ENCODE results near the gene APOC3. TPM values are rescaled to one million over a fixed set of nuclear protein-coding genes. Genes with fewer than 3 reads are reported as not detected.

Gene APOC3
- total RNA-seq, 1 experiment from 2014 or later: not detected

DNA sequence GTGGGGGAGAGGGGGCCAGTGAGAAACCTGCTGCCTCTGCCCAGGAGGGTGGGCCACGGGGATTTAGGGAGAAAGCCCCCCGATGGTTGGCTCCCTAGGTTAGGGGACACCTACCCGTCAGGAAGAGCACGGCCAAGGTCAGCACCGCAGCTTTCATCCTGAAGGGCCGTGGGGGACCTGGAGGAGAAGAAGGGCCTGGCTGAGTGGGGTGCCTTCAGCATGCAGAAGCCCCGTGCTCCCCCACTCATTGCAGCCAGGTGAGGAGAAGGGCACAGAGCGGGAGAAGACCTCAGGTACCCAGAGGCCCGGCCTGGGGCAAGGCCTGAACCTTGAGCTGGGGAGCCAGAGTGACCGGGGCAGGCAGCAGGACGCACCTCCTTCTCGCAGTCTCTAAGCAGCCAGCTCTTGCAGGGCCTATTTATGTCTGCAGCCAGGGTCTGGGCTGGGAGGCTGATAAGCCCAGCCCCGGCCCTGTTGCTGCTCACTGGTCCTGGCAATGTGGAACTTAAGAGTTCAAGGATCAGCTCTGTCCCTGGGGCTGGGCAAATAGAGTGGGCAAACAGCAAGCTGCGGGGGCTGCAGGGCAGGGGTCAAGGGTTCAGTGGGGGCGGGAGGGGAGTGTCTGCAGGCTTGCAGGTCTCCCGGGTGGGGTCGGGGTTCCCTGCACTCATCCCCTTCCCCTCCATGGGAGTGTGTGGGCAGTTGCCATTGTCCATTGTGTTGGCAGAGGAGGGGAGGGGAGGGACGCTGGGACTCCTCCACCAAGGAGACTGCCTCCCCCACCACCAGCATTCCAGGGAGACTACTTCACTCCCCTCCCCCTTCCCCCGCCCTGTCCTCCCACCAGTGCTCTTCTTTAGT, 7.8 kb downstream of the APOC3 start, which contains the start of gene APOA1:
Gene APOA1 (minus strand): TSS at position 392 of the 861 bp plus-strand sequence. CDS start 235 bp downstream, at position 157.
- H3K79me1 ChIP-seq (ENCODE audit: insufficient read depth, low read depth, low read length, poor library complexity, severe bottlenecking): no peaks in the 10 kb centered on the region
- peak within 1 kb of the TSS in 1 of 3 experiments; percentile 53; a peak in 3 of 7 replicates for H3K27ac Mint-ChIP-seq
- H4K20me1 ChIP-seq (ENCODE audit: control insufficient read depth, insufficient read depth, insufficient read length): no peaks in the 10 kb centered on the region
- TF ChIP-seq, protein P1, sequence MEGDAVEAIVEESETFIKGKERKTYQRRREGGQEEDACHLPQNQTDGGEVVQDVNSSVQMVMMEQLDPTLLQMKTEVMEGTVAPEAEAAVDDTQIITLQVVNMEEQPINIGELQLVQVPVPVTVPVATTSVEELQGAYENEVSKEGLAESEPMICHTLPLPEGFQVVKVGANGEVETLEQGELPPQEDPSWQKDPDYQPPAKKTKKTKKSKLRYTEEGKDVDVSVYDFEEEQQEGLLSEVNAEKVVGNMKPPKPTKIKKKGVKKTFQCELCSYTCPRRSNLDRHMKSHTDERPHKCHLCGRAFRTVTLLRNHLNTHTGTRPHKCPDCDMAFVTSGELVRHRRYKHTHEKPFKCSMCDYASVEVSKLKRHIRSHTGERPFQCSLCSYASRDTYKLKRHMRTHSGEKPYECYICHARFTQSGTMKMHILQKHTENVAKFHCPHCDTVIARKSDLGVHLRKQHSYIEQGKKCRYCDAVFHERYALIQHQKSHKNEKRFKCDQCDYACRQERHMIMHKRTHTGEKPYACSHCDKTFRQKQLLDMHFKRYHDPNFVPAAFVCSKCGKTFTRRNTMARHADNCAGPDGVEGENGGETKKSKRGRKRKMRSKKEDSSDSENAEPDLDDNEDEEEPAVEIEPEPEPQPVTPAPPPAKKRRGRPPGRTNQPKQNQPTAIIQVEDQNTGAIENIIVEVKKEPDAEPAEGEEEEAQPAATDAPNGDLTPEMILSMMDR (conservative IDR thresholded peaks at IDR 0.05): no peak
- no peak within 1 kb of the TSS for H2BK5ac ChIP-seq (ENCODE audit: insufficient read length, low read length)
- H3K4me3 Mint-ChIP-seq: peak within 1 kb of the TSS in 1 of 2 experiments; percentile 12; a peak in 1 of 5 replicates
- no peak within 1 kb of the TSS for H4K91ac ChIP-seq (ENCODE audit: insufficient read length, low read depth, low read length)
- no peak within 1 kb of the TSS for H2BK20ac ChIP-seq (ENCODE audit: low read depth, low read length, poor library complexity, severe bottlenecking)
- H3T11ph ChIP-seq (ENCODE audit: low read length): no peak within 1 kb of the TSS
- H3K4me1 Mint-ChIP-seq: peaks cover 39 to 43% of the 10 kb centered on the region in 2 experiments
- no peak within 1 kb of the TSS for H3K4me2 ChIP-seq (ENCODE audit: insufficient read depth, insufficient read length, low read length)
- no peak within 1 kb of the TSS for H2BK12ac ChIP-seq (ENCODE audit: insufficient read length, low read depth, low read length)
- H3K4me1 ChIP-seq (ENCODE audit: insufficient read depth, low read length): no peaks in the 10 kb centered on the region
- no peak within 1 kb of the TSS for H3K27ac ChIP-seq (ENCODE audit: insufficient read length, low read depth, low read length)
- no peak for DNase-seq
- H3K23ac ChIP-seq (ENCODE audit: insufficient read length, low read depth, low read length): no peak within 1 kb of the TSS
- H3K4ac ChIP-seq (ENCODE audit: low read depth, low read length): no peak within 1 kb of the TSS
- no peak within 1 kb of the TSS for H2AFZ ChIP-seq (ENCODE audit: low read length)
- no peak within 1 kb of the TSS for H3K9ac ChIP-seq (ENCODE audit: extremely low read depth, insufficient read length, low read length)
- no peak within 1 kb of the TSS for H2AK5ac ChIP-seq (ENCODE audit: insufficient read length, low read length)
- H3K9me3 ChIP-seq (ENCODE audit: control insufficient read depth, low read depth, low read length): no peaks in the 10 kb centered on the region
- H2BK15ac ChIP-seq (ENCODE audit: low read depth, low read length): no peak within 1 kb of the TSS
- H3K9me3 Mint-ChIP-seq: no peaks in the 10 kb centered on the region
- no peak within 1 kb of the TSS for H3K18ac ChIP-seq (ENCODE audit: insufficient read length, low read depth, low read length)
- no peaks in the 10 kb centered on the region for H3K79me2 ChIP-seq (ENCODE audit: insufficient read depth, low read length)
- no CpG with 5 or more reads among the region's 19 CpGs for WGBS (ENCODE audit: extremely low coverage, insufficient read length, low lambda C conversion rate)
- H3K23me2 ChIP-seq (ENCODE audit: insufficient read length, low read depth, low read length, poor library complexity, severe bottlenecking): peaks cover 6% of the 10 kb centered on the region
- H3K27me3 Mint-ChIP-seq (ENCODE audit: low read depth): peaks cover 19% of the 10 kb centered on the region
- no peak within 1 kb of the TSS for H3K56ac ChIP-seq (ENCODE audit: insufficient read length, low read depth, low read length)
- H3K27me3 ChIP-seq (ENCODE audit: insufficient read depth, low read length): no peaks in the 10 kb centered on the region
- no peak within 1 kb of the TSS for H2BK120ac ChIP-seq (ENCODE audit: low read depth, low read length, poor library complexity, severe bottlenecking)
- no peak within 1 kb of the TSS; the same call in 1 of the 2 replicates for H3K14ac ChIP-seq (ENCODE audit: insufficient read depth, low read length)
- no peak within 1 kb of the TSS for H4K8ac ChIP-seq (replicated peaks; ENCODE audit: insufficient read length, low read depth, low read length)
- H3K36me3 Mint-ChIP-seq (ENCODE audit: insufficient read depth in 1 of 3, low read depth in 3 of 3): no peaks in the 10 kb centered on the region; a peak in 1 of 7 replicates
- H4K5ac ChIP-seq (ENCODE audit: insufficient read length, low read depth, low read length): no peak within 1 kb of the TSS
